ENCODE results near the gene ENAH.

Gene ENAH

DNA sequence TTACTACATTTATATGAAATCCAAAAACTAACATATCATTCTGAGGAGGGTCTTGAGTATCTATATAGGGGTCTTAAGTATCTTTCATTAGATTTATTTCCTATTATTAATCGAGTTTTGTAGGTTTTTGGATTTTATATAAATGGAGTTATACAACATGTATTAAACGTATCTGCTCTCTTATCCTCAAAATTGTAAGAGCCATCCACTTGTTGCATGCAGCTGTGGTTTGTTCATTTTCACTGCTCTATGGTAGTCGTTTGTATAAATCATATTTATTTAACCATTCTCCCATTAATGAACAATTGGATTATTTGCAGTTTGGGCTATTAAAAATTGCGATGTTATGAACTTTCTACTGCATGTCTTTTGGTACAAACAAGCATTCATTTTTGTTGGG lies 97.1 kb downstream of the ENAH start:
- no peak for DNase-seq

DNA sequence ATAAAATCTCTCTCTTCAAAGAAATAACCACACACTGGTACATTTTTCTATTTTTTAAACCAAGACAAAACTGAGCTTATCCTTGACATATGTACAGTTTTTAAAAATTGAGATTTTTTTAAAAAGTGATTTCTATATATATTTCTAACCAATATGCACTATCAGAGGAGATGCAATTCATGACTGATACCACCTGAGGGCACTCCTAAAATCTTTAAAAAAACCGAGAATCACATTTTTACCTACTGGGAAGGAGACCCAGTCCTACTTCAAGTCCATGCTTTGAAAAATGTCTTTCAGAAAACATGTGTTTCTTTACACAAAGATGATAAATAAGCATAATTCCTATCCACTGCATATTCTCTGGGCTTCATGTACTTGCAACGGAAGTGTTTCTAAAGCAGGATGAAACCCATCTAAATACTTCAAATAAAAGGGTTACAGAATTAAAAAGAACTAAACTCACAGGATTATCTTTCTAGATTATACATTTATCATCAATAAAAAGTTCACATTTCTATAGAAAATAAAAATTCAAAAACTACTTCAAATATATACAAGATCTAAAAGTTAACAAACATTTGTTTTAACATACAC lies 98.6 kb downstream of the ENAH start:
- peak; percentile 57 for DNase-seq

- DNase-seq = no peak
Observed at GRCh38 chr1:225549821-225550220, 103.1 kb downstream of the ENAH start.

- peak; percentile 46 for DNase-seq
Observed at GRCh38 chr1:225548140-225548857, 104.6 kb downstream of the ENAH start.

- no peak for DNase-seq
Observed at GRCh38 chr1:225545649-225546048, 107.3 kb downstream of the ENAH start.

DNA sequence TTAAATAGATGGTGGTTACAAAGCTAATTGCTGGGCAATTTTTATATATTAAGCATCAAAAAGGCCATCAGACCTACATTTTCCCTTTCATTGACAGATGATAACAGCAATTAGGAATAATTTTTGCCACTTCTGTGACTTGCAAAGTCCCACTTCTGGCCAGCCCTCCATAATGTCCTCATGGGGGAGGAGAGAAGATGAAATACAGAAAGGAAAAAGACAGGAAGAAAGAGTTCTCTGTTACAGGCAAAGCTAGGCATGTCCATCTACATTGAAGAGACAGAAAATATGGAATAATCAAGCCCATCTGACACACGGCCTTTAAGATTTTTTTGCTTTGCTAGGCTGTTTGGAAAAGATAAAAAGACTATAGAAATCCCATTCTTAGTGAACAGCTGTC lies 108.0 kb downstream of the ENAH start:
- DNase-seq = no peak

GRCh38 chr1:225544263-225544662 lies 108.7 kb downstream of the ENAH start:
- no peak for DNase-seq

- DNase-seq = no peak
Observed at GRCh38 chr1:225543350-225543749, 109.6 kb downstream of the ENAH start.

DNA sequence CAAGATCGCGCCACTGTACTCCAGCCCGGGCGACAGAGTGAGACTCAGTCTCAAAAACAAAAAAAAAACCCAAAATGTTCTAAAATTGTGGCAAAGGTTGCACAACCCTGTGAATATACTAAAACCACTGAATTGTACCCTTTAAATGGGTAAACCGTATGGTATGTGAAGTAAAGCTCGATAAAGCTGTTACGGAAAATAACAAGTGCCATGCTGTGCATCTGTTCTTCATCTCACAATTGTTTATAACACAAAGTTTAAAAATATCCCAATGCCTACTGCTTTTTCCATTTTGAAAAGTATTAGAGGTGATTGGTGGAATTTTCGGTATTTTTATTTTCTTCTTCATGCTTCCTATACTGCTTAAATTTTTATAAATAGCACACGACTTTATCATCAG lies 111.5 kb downstream of the ENAH start:
- no peak for DNase-seq

DNA sequence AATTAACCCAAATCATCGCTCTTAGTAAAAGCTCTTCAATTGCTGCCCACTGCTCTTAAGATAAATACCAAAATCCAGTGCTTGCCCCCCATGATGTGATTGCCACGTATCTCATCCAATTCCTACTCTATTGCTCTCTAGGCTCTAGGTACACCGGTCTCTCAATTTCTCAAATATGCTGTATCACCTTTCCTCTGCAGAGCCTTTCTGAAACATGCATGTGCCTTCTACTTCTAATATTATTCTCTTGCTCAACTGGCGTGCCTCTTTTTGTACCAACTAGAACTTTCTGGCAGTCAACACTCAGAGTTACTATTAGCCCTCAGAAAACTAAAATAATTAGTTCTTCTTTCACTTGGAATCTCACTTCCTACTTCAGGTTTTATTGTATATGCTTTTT lies 113.3 kb downstream of the ENAH start:
- DNase-seq = no peak

- DNase-seq = no peak
Observed at GRCh38 chr1:225539069-225539468, 113.9 kb downstream of the ENAH start.

DNA sequence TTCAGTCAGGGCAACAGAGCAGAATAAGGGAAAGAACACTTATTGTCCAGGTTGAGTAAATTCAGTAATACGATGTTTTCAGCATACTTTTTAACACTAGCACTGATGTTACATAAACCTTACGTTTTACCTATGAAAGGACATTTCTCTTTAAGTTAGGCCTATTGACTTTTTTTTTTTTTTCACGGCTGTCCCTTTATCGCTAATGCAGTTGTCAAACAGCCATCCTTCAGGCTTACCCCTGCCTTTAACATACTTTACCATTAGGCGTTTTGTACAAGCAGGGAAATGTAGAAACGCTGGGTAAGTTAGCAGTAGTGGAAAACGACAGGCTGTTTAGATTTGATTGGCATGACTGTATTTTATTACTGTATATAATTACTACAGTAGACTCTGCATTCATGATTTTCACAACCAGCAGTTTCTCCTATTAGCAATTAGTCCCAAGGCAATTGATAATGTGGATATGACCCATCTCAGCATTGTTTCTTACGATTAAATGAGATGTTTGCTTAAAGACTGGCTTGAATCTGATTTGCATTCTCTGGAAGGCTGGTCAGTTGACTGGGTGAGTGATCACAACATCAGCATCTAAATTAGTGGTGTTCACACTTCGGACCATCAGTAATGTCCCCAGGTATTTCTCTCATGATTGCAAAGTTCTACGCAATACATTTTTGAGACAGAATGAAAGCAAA lies 115.2 kb downstream of the ENAH start:
- DNase-seq = no peak

- no peak for DNase-seq
Observed at GRCh38 chr1:225535280-225535679, 117.6 kb downstream of the ENAH start.

GRCh38 chr1:225534772-225535171 lies 118.2 kb downstream of the ENAH start:
- DNase-seq = no peak

GRCh38 chr1:225534135-225534534 lies 118.8 kb downstream of the ENAH start:
- DNase-seq = no peak

DNA sequence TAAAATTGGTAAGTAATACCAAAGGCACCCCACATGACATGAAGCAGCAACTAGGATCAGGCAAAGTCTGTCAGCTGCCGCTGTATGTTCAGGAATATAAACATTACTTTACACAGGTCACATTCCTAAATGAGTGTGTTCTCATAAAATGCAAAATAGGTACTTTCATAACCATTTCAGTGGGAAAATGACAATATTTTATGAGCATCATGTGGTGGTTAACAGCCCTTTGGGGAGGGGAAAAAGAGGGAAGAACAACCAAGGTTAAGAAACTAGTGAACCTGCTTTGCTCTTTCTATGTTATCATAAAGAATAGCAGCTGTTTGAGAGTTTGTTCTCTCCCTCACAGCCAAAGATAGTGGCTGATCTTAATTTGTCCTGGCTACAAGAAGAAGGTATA lies 119.7 kb downstream of the ENAH start:
- DNase-seq = no peak

- DNase-seq = no peak
Observed at GRCh38 chr1:225532240-225532944, 120.5 kb downstream of the ENAH start.

GRCh38 chr1:225529726-225530125 lies 123.2 kb downstream of the ENAH start:
- no peak for DNase-seq

- no peak for DNase-seq
Observed at GRCh38 chr1:225527575-225527974, 125.3 kb downstream of the ENAH start.

- DNase-seq = no peak
Observed at GRCh38 chr1:225526878-225527277, 126.0 kb downstream of the ENAH start.

DNA sequence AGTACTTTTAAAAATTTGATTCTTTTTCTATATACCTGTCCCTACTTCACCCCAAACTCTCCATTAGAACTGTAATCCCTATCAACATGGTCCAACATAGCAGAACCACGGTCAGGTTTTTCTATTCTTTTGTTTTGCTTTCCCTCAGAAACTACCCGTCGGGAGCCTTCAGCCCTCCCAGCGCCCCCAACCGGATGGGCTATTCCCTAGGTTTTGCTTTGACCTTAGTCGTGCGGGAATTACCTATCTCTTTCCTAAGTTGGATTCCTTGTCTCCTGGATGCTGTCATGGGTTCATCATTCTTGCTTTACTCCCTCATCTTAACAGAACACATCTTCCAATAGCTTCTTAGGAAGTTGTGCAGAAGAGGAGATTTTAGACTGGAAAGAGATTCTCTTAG lies 127.5 kb downstream of the ENAH start:
- DNase-seq = no peak

DNA sequence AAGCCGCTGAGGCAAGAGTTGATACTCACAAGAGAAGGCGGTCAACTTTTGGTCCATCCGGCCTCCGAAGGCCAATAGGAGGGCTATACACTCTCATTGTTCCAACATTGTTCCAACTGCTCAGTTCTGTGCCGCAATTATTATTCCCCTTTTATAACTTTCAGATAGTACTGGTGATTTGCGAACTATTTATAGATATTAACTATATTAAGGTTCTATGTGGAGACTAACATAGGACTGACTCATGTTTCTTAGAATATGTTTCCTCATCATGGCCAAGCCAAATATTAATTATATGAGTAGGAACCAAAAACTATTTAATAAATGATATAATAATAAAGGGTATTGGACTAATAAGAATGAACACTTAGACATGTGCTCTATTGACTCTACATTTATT lies 128.4 kb downstream of the ENAH start:
- DNase-seq = no peak

DNA sequence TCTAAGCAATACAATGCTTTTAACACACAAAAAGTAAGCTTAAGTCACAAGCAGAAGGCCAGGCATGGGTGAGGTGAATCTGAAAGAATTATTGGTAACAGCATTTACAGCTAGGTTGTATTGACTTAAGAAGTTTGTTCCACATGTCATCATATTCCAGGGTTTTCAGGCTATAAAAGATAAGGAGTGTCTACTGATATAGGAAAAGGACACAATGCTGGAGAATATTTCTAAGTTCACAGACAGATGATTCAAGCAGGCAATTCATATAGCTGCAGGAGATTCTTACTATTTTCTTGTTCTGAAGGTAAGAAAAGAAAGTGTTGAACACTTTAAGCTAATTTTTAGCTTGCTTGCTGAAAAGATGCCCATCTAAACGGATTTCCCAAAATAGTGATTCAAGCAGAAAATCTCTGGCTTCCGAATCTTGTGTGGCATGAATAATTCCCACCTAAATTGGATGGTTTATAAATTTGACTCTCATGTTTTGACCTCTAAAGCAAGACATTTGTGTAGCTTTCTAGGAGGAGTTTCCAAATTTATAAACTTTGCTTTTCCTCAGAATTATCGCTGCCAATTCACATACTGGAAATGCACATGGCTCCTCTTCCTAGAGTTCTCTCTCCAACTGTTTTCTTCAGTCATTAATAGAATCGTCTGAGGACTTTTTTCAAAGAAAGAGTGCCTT lies 129.5 kb downstream of the ENAH start:
- no peak for DNase-seq

Measured in eye (tissue), 1 donor.